ENCODE results near the gene SOWAHA.
A peak's percentile ranks its signal among the peaks of the same experiment; 100 is the strongest.

The SOWAHA gene

DNA sequence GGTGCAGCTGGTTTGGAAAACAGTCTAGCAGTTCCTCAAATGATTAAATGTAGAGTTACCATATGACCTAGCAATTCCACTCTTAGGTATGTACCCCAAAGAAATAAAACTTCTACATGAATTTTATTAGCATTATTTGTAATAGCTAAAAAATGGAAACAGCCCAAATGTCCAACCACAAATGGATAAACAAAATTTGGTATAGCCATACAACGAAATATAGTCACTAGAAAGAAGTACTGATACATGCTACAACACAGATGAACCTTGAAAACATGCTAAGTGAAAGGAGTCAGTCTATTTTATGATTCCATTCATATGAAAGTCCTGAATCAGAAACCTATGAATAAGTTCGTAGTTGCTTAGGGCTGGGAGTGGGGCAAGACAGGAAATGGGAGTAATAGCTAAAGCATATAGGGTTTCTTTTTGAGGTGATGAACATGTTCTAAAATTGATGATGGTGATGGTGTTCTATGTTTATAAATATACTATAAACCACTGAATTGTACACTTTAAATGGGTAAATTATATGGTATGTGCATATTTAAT, 46.9 kb downstream of the SOWAHA start:
- TF ChIP-seq, protein P1, sequence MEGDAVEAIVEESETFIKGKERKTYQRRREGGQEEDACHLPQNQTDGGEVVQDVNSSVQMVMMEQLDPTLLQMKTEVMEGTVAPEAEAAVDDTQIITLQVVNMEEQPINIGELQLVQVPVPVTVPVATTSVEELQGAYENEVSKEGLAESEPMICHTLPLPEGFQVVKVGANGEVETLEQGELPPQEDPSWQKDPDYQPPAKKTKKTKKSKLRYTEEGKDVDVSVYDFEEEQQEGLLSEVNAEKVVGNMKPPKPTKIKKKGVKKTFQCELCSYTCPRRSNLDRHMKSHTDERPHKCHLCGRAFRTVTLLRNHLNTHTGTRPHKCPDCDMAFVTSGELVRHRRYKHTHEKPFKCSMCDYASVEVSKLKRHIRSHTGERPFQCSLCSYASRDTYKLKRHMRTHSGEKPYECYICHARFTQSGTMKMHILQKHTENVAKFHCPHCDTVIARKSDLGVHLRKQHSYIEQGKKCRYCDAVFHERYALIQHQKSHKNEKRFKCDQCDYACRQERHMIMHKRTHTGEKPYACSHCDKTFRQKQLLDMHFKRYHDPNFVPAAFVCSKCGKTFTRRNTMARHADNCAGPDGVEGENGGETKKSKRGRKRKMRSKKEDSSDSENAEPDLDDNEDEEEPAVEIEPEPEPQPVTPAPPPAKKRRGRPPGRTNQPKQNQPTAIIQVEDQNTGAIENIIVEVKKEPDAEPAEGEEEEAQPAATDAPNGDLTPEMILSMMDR (IDR thresholded peaks at IDR 0.05; ENCODE audit: low read length, missing control alignments), result no peak
- DNase-seq (ENCODE audit: low read depth), result no peak
- no peak overlapping the region for H3K4me3 ChIP-seq (replicated peaks; ENCODE audit: low read depth, low read length)

DNA sequence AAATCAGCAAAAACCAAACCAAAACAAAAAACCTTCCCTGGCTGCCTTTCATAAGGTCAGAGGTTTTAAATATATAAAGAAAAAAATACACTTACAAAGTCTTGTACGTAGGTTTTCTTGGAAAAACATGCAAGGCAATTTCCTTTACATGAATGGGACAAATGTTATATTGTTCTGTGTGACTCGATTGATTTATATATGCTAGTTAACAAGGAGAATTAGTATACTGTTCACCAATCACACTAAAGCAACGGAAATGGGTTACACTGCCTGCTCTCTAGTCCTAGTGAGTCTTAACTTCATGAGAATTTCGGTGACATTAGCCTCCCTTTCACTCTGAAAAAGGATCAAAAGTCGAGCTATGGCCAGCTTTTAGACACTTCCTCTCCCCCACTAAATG, 47.6 kb downstream of the SOWAHA start:
- H3K4me3 ChIP-seq (replicated peaks; ENCODE audit: low read depth, low read length), result no peak overlapping the region
- no peak for DNase-seq (ENCODE audit: low read depth)

DNA sequence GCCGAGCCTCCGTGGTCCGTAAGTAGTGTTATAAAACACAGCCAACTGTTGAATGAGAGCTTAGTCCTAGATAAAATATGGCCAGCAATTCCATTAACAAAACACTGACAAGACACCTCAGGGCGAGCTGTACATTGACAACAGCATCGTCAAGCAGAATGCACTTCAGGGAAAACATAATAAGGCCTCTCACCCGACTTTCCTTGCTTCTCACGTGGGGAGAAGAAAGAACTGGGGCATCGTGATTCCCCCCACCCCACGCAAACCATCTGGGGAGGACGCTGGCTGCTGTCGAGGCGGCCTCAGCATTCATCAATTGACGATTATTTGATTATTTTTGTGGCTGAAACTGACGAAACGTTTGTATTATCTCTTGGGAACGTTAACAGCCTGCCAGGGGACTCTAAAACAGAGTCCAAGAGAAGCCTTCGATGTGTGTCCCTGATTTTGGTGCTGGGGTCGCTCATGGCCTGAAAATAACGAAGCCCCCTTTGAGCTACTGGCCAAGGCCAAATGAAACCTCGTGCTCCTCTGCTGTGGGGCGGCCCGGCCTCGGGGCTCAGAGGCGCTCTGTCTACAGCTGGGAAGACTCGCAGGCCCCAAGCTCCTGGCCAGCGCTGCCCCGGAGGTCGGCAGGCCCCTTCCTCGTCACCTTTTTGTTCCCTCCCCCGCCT, 52.7 kb downstream of the SOWAHA start:
- peak overlapping the region; percentile 88 for H3K4me3 ChIP-seq (replicated peaks; ENCODE audit: low read depth, low read length)
- DNase-seq (ENCODE audit: low read depth), result no peak
- TF ChIP-seq, protein P1 (IDR thresholded peaks at IDR 0.05; ENCODE audit: low read length, missing control alignments), result no peak

More for the DNA sequence above, 47.6 kb downstream of the SOWAHA start:
- TF ChIP-seq, protein P1 (IDR thresholded peaks at IDR 0.05; ENCODE audit: low read length, missing control alignments), result no peak
